Activated CD4-positive, alpha-beta T cell treated with anti-CD3 and anti-CD28 coated beads for 1 hour (primary cell): ENCODE results near the gene GJC3.
"Not testable (repeated sequence)": the region's sequence is repeated elsewhere in the genome, so short reads cannot be mapped to it uniquely, and the experiment has no call there.

Experiments used
- DNase-seq: peaks from one replicate; pipeline ENCODE4 v3.0.0-alpha.2; 2020

Gene GJC3

GRCh38 chr7:99928188-99928587 is 1.2 kb downstream of the GJC3 start:
- no peak for DNase-seq

GRCh38 chr7:99927536-99927935 is 1.9 kb downstream of the GJC3 start:
- no peak for DNase-seq

- DNase-seq = no peak
Measured at GRCh38 chr7:99926321-99926720, 3.1 kb downstream of the GJC3 start.

- DNase-seq = no peak
Measured at GRCh38 chr7:99923200-99923599, 6.2 kb downstream of the GJC3 start.

GRCh38 chr7:99920149-99920548 is 9.3 kb downstream of the GJC3 start:
- DNase-seq = no peak

- DNase-seq = no peak
Measured at GRCh38 chr7:99919814-99920112, 9.7 kb downstream of the GJC3 start.

- peak; percentile 82 for DNase-seq
Measured at GRCh38 chr7:99918959-99919813, 10.2 kb downstream of the GJC3 start, which contains the start of gene TRIM4. TRIM4 (minus strand) TSS chr7:99919530; CDS start chr7:99919401, 129 bp downstream.

- no peak for DNase-seq
Measured at GRCh38 chr7:99910976-99911375, 18.4 kb downstream of the GJC3 start.

GRCh38 chr7:99901581-99901980 is 27.8 kb downstream of the GJC3 start:
- no peak for DNase-seq

GRCh38 chr7:99899830-99900519 is 29.4 kb downstream of the GJC3 start:
- DNase-seq = no peak

- no peak for DNase-seq
Measured at GRCh38 chr7:99898836-99899235, 30.6 kb downstream of the GJC3 start.

GRCh38 chr7:99898023-99898357 is 31.4 kb downstream of the GJC3 start:
- no peak for DNase-seq

- DNase-seq = no peak
Measured at GRCh38 chr7:99897322-99898022, 31.9 kb downstream of the GJC3 start.

- DNase-seq = no peak
Measured at GRCh38 chr7:99894738-99895137, 34.7 kb downstream of the GJC3 start.

- DNase-seq = no peak
Measured at GRCh38 chr7:99893280-99893679, 36.1 kb downstream of the GJC3 start.

GRCh38 chr7:99890348-99890747 is 39.1 kb downstream of the GJC3 start:
- not testable (repeated sequence) for DNase-seq

GRCh38 chr7:99888366-99888765 is 41.1 kb downstream of the GJC3 start:
- not testable (repeated sequence) for DNase-seq

GRCh38 chr7:99881370-99881769 is 48.0 kb downstream of the GJC3 start:
- no peak for DNase-seq

GRCh38 chr7:99876933-99877332 is 52.5 kb downstream of the GJC3 start, which contains the start of gene OR2AE1:
OR2AE1 (minus strand) TSS chr7:99877033; CDS start chr7:99877033, 0 bp downstream.
- DNase-seq = no peak

- DNase-seq = no peak
Measured at GRCh38 chr7:99876491-99876890, 52.9 kb downstream of the GJC3 start.
